HG02885 (cell line): ENCODE measurements around the gene ZNF423.

ENCODE experiments used
- ATAC-seq: cut with Tn5 transposase; IDR thresholded peaks from one replicate; pipeline ENCODE4 v1.9.1; 2021; ENCODE audit warnings: mild to moderate bottlenecking; ENCODE audit not compliant: unreplicated experiment, poor library complexity

The ZNF423 gene

DNA sequence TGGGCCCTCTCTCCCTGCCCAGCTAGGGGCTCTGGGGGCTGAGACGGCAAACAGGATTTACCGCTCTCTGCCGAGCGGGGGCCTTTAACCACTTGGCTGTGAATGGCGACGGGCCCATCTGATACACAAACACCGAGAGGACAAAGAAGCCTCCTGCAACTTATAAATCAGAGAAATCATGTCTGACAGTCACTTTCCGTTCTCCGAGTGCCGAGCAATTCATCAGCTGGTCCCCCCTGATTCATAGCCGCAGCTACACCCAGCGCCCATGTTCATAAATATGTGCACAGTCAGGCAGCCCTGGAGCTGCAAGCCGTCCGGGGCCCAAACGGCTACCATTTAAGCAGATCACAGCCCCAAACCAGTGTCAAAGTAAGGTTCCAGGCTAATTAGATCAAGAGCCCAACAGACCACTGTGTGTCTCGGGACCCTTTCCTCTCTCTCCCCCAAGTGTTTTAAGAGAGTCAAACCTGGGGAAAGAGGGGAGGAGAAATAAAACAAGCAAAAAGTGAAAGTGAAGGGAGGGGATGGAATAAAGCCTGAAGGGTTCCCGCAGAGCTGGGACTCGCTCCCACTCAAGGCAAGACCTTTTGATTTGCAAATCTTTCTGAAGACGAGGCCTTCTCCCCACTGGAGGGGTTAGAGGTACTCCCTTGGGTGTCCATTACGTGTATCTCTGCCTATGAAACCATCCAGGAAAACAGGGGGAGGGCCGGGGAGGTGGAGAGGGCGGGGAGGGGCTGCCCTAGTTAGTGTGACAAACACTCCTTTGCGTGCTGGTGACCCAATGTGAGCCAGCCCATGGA, 327.6 kb downstream of the ZNF423 start:
- ATAC-seq, result no peak

DNA sequence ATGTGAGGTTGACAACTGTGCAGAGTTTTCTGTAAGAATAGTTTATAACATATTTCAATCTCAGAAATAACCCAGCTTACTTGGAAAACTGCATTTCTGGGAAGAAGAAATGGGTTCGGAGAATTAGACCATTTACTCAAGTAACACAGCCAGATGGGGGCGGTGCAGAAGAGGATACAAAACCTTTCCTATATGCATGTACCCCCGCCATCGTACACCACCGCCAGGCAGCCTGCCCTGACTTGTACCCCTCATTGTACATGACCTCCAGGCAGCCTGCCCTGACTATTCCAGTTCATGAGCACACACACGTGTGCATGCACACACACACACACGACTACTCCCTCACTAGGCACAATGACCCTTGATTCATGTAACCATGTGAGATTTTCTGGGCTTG, 328.3 kb downstream of the ZNF423 start:
- ATAC-seq, result no peak

GRCh38 chr16:49526860-49527365, 329.0 kb downstream of the ZNF423 start:
- ATAC-seq, result no peak

DNA sequence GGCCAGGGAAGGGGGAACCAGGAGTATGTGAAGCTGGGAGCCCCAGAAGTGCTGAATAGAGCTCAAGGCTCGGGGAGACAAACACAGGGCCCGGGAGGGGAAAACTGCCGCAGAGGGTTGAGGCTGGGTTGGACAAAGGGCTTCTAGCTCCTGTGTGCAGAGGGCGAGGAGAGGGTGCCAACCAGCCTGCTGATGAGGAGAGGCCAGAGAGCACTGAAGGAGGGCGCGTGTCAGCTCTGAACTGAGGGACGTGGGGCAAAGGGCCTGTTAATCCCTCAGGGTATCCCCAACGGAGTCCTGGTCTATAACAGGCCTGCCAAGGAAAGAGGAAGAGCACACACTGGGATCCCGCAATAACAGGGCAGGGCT, 331.0 kb downstream of the ZNF423 start:
- ATAC-seq, result no peak

DNA sequence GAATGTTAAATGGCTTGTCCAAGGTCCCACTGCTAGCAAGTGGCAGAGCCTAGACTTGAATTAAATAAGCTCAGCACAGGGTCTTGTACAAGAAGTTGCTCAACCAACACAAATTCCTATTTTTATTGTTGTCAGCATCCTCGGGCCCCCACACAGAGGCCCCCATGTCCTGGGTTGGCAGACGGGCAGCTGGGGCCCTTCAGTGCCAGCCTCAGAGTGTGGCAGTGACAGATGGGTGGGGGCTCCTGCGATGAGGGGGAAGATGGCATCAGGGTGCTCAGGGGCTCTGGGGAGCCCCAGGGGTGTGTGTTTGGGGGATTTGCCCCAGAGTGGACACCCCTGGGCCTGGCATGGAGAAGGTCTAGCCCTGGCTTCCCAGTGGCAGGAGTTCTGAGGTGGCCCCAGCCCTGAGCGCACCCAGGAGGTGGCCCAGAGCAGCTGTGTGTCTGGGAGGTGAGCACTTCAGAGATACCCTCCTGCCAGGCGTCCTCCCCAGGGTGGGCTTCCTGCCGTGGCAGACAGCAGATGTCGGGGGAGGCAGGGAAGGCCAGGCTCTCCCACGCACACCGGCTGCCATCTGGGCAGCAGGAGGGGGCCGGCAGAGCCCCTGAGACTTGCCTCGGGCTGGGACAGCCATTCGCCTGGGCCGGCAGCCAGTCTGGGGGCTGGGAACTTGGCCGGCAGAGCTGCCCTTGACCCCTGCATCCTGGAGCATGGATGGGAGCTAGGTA, 331.5 kb downstream of the ZNF423 start:
- no peak for ATAC-seq

- ATAC-seq, result no peak
These were observed 332.3 kb downstream of the ZNF423 start for GRCh38 chr16:49523435-49524159.

DNA sequence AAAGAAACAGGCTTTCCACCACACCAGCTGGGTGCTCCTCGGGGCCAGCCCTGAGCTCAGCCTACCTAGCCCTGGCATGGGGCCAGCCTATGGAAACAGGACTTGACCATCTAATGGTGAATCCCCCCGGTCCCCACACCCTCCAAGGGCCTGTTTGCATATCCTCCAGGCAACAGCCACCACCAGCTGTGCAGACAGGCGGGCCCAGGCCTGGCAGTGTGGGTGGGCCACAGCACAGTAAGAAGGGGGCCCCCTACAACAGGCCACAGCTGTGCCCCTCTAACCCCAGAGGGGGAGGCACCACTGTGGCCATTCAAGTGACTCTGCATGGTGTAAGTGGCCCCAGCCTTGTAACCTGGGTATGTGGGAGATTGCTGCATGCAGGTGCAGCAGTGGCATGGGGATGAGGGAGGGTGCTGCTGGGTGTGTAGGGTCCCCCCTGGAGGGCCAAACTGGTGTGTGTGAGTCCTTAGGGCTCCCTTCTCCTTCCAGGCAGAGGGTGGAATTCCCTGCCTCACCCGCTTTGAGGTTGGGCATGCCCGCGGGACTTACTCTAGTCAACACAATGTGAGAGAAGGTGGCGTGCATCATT, 334.1 kb downstream of the ZNF423 start:
- no peak for ATAC-seq

DNA sequence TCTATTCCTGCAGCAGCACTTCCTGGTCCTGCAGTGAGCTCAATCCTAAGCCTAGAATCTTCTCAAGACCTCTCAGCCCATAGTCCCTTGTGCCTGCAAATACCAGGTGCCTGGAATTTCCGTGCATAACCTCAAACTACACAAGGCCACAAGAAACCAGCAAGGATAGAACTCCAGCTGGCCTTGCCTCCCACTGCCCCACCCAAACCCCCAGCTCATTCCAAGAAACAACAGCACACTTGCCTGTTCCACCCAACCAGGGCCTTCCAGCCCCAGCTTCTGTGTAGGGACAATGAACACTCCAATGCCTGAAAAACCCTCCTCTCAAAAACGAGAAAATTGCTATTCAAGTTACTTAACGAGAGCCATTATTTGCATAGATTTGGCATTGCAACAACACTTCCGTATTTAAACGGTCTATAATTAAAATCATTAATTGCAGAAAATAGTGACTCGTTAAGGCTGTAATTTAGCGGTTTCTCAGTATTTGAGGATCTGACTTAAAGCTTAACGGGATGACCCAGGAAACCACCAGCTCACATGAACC, 335.3 kb downstream of the ZNF423 start:
- no peak for ATAC-seq

DNA sequence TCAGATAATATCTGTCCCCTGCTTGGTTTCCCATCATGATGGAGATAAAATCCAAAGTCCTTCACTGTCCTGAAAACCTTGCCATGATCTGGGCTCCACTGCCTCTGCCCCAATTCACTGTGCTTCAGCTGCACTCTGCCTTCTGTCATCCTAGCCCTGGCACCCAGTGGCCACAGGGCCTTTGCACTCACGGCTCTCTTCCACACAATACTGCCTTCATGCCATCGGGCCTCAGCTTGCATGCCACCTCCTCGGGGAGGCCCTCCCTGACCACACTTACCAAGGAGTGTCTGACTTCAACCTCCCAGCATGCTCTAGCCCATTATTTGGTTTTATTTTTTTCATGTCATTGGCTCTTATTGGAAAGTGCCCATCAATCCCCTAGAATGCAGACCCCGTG, 336.2 kb downstream of the ZNF423 start:
- ATAC-seq, result no peak

- ATAC-seq, result no peak
These were observed 336.8 kb downstream of the ZNF423 start for GRCh38 chr16:49519008-49519656.

- no peak for ATAC-seq
These were observed 339.4 kb downstream of the ZNF423 start for GRCh38 chr16:49516382-49517036.

- ATAC-seq, result no peak
These were observed 340.1 kb downstream of the ZNF423 start for GRCh38 chr16:49515861-49516260.

DNA sequence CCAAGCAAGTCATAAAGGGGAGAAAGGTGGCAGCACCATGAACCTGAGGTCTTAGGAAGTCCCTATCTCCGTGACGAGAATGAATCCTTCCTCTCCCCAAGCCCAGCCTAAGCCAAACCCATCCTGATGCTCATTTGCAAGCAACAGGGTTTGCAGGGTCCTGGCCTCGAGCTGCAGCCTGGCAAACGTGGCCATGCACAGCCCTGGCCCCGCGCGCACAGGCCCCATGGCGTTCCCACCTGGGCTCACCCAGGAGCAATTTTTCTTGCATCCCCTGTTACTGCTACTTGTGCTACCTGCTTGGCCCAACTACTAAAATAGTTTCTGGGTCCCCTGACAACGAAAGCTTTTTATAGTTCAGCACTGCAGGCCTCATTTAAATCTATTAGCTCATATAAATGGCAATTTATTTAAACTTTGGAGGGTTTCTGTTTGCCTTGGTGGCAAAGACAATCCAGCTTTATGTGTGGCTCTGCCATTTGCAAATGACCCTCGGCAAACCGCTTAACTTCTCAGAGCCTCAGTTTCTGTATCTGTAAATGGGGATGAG, 340.8 kb downstream of the ZNF423 start:
- no peak for ATAC-seq

- ATAC-seq, result no peak
These were observed 341.6 kb downstream of the ZNF423 start for GRCh38 chr16:49514073-49514980.

DNA sequence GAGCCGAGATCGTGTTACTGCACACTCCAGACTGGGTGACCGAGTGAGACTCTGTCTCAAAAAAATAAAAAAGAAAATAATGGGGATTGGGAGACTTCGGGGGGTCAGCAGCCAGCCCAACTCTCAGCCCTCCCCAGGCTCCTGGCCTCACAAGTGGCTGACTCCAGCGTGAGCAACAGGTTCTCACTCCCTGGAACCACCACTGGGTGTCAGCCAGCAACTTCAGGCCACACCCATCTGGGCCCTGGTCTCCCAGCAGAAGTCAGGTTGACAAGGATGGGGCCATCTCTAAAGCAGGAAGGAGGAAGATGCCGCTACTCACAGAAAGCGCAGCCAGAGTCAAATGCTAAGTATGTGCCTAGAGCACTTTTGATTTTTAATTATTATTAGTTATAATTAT, 342.9 kb downstream of the ZNF423 start:
- no peak for ATAC-seq

GRCh38 chr16:49510654-49511305, 345.1 kb downstream of the ZNF423 start:
- no peak for ATAC-seq

DNA sequence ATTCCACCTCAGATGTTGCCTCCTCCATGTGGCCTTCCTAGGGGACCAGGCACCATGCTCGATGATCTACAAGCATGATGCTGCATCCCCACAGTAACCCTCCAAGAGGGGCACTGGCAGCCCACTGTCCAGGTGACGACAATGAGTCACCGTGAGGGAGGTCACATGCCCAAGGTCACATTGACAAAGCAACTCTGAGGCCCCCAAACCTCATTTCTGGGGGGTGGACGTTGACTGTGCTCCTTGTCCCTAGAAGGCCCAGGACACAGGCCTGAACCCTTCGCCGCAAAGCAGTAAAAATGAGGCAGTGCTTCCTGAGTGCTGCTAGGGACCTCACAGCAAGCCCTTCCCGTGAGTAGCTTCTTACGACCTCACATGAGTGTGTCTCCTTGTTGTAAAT, 345.8 kb downstream of the ZNF423 start:
- ATAC-seq, result no peak
